ENCODE measurements around the gene MSI2.

Gene MSI2

DNA sequence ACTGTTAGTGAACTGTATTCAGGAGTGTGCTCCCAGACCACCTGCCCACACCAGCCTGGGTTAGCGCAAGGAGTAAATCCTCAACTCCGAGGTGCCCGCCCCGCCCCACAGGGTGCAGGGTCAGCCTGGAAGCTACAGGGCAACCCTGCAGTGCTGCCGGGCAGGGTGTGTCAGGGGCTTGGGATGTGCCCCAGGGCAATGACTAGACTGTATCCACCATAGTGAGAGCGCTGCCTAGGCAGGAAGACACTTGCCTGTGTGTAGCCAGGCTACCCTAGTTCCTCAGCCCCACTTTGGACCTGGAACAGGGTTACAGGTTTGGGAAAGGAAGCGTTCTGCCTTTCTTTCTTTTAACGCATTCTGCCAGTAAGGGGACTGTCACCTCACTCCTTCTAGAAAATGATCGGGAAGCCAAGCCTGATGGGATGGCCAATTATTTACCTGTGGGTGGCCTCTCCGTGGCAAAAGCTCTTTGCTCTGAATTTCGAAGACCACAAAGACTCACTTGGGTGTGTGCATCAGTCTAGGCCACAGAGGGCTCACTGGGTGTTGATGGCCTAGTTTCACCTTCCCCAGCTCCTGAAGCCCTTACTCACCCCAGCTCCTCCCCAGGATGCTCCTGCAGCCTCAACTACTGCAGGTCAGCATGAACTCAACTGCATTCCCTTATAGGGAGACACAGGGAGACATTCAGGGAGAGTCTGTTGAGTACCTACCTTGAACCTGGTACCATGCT is 397.9 kb downstream of the MSI2 start:
- TF ChIP-seq, protein P1, sequence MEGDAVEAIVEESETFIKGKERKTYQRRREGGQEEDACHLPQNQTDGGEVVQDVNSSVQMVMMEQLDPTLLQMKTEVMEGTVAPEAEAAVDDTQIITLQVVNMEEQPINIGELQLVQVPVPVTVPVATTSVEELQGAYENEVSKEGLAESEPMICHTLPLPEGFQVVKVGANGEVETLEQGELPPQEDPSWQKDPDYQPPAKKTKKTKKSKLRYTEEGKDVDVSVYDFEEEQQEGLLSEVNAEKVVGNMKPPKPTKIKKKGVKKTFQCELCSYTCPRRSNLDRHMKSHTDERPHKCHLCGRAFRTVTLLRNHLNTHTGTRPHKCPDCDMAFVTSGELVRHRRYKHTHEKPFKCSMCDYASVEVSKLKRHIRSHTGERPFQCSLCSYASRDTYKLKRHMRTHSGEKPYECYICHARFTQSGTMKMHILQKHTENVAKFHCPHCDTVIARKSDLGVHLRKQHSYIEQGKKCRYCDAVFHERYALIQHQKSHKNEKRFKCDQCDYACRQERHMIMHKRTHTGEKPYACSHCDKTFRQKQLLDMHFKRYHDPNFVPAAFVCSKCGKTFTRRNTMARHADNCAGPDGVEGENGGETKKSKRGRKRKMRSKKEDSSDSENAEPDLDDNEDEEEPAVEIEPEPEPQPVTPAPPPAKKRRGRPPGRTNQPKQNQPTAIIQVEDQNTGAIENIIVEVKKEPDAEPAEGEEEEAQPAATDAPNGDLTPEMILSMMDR (conservative IDR thresholded peaks at IDR 0.05; ENCODE audit: low read depth): no peak
- H3K27ac ChIP-seq: no peak overlapping the region
- ChIA-PET CTCF (no interaction called here), POLR2A (ENCODE audit: low non-redundant PET) (no interaction called here)
- DNase-seq (ENCODE audit: low spot score): no peak

DNA sequence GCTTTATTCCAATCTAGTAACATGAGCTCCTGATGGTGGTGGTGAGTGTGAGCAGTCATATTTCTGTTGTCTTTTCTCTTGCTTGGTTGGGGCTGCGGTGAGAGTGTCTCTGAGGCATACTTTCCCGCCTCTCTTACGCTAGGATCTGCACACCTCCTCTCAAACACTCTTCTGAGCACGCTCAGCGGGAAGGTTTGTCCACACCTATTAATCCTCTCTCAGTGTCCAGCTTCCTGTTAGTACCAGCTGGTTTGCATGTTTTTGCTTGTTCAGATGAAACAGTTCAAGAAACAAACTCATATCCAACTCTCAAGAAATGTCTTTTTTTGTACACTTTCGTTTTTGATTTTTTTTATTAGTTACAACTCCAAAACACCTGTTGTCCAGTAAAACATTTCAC is 399.2 kb downstream of the MSI2 start:
- H3K27ac ChIP-seq: peak overlapping the region; percentile 57
- ChIA-PET CTCF (no interaction called here), POLR2A (ENCODE audit: low non-redundant PET) (no interaction called here)
- no peak for DNase-seq (ENCODE audit: low spot score)
- TF ChIP-seq, protein P1 (conservative IDR thresholded peaks at IDR 0.05; ENCODE audit: low read depth): no peak

DNA sequence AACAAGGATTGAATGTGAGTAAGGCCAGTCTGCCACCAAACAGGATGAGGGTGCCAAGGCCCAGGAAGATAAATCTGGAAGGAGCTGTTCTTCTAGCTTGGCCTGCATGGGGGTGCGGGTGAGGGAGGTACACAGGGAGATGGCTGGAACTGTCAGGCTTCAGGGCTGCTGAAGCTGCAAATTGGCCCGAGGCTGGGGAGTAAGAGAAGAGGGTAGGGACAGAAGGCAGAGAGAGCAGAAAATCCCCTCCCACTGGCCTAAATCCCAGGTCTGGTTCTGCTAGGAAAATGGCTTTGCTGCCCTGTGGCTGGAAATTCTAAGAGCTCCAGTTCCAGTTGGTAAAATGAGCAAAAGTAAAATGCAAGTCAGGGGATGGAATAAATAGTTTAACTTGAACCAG is 400.9 kb downstream of the MSI2 start:
- H3K27ac ChIP-seq: no peak overlapping the region
- CTCF ChIA-PET: interaction anchor here (0.6 kb wide), 2 partner anchors 75 to 390 kb away, joined by 3 read pairs; no protein-coding TSS in a partner anchor
- POLR2A ChIA-PET (ENCODE audit: low non-redundant PET): no interaction called here
- DNase-seq (ENCODE audit: low spot score): no peak
- TF ChIP-seq, protein P1 (conservative IDR thresholded peaks at IDR 0.05; ENCODE audit: low read depth): no peak

DNA sequence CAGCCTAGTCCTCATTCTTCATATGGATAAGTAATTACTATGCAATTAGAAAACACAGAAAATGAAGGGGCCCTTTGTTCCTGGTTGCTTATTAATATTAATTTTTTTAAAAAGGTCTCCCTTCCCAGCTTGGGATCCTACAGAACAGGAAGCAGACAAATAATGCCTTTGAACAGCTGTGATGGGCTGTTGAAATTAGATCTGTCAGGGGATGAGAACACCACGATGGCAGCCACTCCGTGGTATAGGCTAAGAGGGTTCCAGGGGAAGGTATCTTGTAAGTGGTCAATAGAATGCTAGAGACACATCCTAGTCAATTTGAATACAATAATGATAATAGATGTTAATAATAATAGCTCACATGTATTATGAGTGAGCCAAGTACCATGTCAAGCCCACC is 405.7 kb downstream of the MSI2 start:
- CTCF ChIA-PET: interaction anchor here (2.1 to 2.7 kb wide), 2 partner anchors 10 to 419 kb away, joined by 8 to 12 read pairs; no protein-coding TSS in a partner anchor
- H3K27ac ChIP-seq: peak overlapping the region; percentile 77
- POLR2A ChIA-PET (ENCODE audit: low non-redundant PET): no interaction called here
- TF ChIP-seq, protein P1 (conservative IDR thresholded peaks at IDR 0.05; ENCODE audit: low read depth): no peak
- no peak for DNase-seq (ENCODE audit: low spot score)

DNA sequence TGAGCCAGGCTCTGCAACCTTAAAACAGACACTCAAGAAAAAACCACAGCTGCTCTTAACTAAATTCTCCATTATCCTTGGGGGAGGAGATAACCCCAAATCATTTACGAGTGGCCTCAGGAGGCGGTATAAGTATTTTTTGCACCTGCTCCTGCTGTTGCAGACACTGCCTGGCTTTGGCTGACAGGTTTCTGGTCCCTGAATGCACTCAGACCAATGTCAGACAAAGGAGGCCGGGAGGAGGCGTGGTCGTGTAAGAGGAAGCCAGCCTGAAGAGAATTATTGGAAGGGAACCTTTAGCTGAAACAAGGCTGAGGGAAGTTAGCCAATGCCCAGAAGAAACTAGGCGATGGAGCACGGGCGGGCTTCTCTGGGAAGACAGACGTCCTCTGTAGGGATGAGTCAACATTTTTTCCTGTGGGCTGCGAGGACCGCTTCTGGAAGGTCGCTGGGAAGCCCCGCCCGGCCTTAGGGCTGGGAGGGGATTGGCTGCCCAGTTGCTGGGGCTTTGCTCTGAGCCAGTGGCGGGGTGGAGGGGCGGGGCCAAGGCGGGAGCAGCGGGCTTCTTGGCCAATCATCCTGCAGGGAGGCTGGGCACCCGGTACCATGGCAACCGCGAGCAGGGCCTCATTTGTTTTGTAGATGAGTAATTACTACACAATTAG is 406.5 kb downstream of the MSI2 start:
- peak overlapping the region; percentile 77 for H3K27ac ChIP-seq
- peak; percentile 98 for DNase-seq (ENCODE audit: low spot score)
- ChIA-PET POLR2A (ENCODE audit: low non-redundant PET) (no interaction called here), CTCF (interaction anchor here (2.1 to 2.7 kb wide), 2 partner anchors 9 to 420 kb away, joined by 8 to 12 read pairs; no protein-coding TSS in a partner anchor)
- TF ChIP-seq, protein P1 (conservative IDR thresholded peaks at IDR 0.05; ENCODE audit: low read depth): no peak

DNA sequence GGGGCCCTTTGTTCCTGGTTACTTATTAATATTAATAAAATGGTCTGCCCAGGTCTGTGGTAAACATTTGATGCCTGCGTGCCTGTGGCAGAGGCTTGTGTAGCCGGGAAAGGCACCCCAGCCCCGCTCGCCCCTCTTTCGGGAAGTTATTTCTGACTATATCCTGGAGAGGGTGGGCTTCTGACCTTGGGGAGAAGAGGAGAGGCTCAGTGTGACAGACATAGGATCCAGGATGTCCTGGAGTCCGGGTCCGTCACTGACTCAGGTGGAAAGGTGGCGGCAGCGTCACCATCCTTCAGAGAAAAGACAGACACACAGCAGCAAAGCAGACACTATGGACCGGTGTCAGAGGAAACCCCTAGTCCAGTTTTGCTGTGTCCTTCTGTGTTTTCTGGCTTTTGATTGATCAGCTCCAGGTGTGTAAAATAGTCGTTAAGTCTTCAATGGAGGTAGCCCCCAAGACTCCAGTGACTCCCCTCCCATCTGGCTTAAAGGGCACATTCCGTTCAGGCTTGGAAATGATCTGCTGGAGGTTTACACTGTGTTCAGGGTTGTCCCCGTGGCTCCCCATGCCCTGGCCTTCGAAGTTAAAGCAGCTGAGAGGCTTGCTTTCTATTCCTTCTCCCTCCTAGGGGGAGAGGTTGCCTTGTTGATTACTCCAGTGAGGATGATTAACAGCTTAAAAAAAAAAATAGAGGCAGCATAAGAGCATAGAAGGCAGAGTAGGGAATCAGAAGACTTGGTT is 407.2 kb downstream of the MSI2 start:
- TF ChIP-seq, protein P1 (conservative IDR thresholded peaks at IDR 0.05; ENCODE audit: low read depth): no peak
- ChIA-PET POLR2A (ENCODE audit: low non-redundant PET) (no interaction called here), CTCF (interaction anchor here (0.6 to 2.7 kb wide), 3 partner anchors 8 to 546 kb away, joined by 4 to 12 read pairs (median 8); no protein-coding TSS in a partner anchor)
- no peak for DNase-seq (ENCODE audit: low spot score)
- peak overlapping the region; percentile 77 for H3K27ac ChIP-seq
